Activated CD4-positive, alpha-beta T cell treated with anti-CD3 and anti-CD28 coated beads for 24 hours (primary cell): ENCODE measurements around the gene RP9.
"Not testable (repeated sequence)": the region's sequence is repeated elsewhere in the genome, so short reads cannot be mapped to it uniquely, and the experiment has no call there.

Experiments used
- DNase-seq, 2 donors: peaks; one replicate each; pipeline ENCODE4 v3.0.0-alpha.2; 2020; ENCODE audit warnings: low read depth in 2 of 2

RP9 gene

GRCh38 chr7:33101906-33102305 lies 7.3 kb downstream of the RP9 start:
- DNase-seq: no peak

GRCh38 chr7:33100770-33101169 lies 8.4 kb downstream of the RP9 start:
- DNase-seq: no peak

DNA sequence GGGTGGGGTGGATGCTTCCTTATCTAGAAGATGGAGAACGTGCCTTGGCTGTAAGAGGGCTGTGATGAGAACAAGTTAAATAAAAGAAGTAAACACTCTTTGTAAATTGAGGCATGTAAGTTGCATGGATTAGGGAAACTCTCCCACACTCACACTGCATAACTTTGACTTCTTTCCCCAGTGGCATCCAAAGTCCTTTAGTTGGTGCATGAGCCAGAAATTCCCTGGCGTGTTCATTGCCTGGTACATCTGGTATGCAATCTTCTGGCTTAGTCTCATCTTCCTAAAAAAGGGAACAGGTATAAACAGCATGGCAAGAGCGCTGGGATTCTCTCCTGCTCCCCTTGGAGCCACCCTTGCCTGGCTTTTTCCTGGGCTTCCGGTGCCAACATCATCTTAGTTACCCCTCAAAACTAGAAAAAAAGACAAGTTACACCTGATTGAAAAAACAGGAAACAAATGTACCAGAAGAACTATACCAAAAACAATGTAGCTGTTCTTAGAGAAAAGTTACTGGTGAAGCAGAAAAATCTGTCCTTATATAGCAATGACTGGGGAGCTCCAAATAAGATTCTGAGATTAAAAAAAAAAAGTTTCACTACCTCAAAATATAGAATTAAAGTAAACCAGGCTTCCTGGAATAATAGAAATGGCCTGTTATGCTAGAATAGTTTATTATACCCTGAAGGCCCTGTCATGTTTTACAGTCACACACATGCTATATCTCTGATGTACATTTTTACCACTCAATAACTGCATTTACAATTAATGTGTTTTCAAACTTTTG lies 9.9 kb downstream of the RP9 start:
- no peak for DNase-seq

- DNase-seq: not testable (repeated sequence)
Observed at GRCh38 chr7:33094745-33095275, 14.4 kb downstream of the RP9 start.

DNA sequence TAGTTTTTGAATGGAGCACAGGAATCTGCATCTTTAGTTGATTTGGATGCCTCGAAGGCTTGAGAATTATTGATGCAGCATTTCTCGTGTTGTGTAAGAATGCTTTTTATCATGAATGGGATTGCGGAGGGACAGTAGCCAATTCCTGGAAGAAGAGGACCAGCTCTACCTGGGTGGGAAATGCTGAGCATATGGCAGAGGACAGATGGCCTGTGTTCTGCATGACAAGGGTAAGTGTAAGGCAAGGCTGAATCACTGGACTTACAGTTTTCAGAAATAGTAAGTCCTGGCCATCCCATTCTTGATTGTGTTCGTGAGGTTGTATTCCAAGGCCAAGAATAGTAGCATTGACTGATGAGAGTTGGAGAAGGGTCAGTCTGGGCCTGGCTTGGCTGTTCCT lies 15.9 kb downstream of the RP9 start:
- no peak for DNase-seq

DNA sequence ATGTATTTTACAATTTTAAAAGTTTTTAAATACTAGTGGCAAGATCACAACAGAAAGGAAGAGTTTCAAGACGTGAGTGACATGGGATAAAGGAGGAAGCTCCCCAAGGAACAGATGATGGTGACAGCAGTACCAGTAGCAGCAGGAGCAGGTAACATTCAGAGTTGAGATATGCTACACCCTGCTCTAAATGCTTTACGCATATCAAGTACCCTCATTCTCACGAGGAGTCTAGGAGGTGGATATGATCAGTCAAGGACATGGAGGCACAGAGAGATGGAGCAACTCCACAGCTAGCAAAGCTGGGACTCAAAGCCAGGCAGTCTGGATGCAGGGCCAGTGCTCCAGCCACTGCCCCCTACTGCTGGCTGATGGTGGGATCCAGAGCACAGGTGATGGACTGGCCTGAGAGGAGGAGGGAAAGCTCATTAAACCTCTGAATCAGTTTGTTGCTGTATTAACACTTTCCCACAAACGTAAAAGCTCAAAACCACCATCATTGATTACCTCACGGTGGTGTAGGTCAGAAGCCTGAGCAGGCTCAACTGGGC lies 17.5 kb downstream of the RP9 start:
- no peak for DNase-seq

- no peak for DNase-seq
Observed at GRCh38 chr7:33091111-33091531, 18.1 kb downstream of the RP9 start.

GRCh38 chr7:33089142-33089541 lies 20.1 kb downstream of the RP9 start:
- DNase-seq: no peak

GRCh38 chr7:33087858-33088257 lies 21.3 kb downstream of the RP9 start:
- DNase-seq: no peak

DNA sequence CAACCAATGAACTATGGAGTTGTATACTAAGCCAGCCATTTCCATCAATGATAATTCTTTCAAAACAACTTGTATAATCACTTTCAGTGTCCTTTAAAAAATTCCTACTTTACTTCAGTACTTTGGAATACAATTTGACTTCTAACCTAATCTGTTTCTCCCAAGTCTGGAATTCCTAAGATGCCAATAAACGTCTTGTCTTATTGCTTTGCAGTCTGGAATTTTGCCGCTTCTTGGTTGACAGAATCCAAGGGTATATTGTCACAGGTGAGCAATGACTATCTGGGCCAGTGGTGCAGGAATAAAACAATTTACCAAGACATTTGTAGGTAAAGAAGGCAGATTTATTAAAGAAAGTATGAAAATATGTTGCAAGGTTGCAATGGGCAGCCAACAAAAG lies 21.8 kb downstream of the RP9 start:
- no peak for DNase-seq

GRCh38 chr7:33079763-33080690 lies 29.2 kb downstream of the RP9 start:
- DNase-seq: no peak

- DNase-seq: no peak
Observed at GRCh38 chr7:33079096-33079495, 30.1 kb downstream of the RP9 start.

DNA sequence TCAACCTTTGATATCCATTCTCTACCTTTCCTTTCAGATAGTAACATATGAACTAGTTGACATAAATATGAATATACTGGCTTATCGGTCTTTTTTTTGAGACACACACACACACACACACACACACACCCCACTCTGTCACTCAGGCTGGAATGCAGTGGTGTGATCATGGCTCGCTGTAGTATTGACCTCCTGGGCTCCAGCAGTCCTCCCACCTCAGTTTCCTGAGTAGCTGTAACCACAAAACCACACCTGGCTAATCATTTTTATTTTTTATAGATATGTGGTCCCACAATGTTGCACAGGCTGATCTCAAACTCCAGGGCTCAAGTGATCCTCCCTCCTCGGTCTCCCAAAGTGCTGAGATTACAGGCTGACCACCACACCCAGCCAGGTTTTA lies 32.5 kb downstream of the RP9 start:
- no peak for DNase-seq

DNA sequence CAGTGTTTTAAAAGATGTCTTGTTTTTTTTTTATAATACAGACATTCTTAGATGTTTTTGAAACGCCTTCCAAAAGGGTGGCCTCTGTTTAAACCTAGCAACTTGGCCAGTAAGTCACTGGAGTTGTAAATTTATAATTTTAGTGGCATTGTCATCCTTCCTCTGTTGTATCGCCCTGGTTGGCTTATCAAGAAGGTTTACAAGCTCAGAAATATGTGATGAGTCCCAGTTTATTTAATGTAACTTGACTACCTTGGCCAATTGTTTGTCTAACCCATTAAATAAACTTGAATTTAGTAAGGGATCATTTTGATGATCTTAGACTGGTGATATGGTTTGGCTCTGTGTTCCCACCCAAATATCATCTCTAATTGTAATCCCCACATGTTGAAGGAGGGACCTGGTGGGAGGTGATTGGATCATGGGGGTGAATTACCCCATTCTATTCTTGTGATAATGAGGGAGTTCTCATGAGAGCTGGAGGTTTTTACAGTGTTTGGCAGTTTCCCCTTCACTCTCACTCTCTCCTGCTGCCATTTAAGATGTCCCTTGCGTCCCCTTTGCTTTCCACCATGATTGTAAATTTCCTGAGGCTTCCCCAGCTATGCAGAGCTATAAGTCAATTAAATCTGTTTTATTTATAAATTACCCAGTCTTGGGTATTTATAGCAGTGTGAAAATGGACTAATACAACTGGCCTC lies 33.2 kb downstream of the RP9 start:
- DNase-seq: no peak

DNA sequence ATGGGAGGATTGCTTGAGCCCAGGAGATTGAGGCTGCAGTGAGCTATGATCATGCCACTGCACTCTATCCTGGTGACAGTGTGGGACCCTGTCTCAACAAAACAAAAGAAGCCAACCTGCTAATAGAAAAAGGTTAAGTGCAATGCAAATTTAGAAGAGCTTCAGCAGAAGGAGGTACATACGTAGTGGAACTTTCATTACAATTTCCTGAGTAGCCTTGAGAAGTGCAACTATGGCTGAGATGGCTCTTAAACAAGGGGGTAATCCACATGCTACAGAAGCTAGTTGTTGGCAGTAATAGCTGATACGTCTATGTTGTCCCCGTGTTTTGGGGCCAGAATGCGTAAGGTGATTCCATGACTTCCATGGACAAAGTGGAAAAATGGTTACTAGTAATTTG lies 36.0 kb downstream of the RP9 start:
- no peak for DNase-seq

GRCh38 chr7:33072471-33072870 lies 36.7 kb downstream of the RP9 start:
- DNase-seq: no peak

DNA sequence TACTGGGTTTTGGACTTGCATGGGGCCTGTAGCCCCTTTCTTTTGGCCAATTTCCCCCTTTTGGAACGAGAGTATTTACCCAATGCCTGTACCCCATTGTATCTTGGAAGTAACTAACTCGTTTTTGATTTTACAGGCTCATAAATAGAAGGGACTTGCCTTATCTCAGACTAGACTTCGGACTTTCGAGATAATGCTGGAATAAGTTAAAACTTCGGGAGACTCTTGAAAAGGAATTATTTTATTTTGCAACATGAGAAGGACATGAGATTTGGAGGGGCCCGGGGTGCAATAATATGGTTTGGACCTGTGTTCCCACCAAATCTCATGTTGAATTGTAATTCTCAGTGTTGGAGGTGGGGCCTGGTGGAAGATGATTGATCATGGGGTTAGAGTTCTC lies 38.4 kb downstream of the RP9 start:
- no peak for DNase-seq

DNA sequence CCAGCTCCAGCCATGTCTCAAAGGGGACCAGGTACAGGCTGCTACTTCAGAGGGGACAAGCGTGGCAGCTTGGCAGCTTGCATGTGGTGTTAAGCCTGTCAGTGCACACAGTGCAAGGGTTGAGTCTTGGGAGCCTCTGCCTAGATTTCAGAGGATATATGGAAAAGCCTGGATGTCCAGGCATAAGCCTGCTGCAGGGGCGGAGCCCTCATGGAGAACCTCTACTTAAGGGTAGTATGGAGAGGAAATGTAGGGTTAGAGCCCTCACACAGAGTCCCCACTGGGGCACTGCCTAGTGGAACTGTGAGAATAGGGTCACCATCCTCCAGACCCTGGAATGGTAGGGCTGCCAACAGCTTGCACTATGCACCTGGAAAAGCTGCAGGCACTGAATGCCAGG lies 38.9 kb downstream of the RP9 start:
- no peak for DNase-seq

DNA sequence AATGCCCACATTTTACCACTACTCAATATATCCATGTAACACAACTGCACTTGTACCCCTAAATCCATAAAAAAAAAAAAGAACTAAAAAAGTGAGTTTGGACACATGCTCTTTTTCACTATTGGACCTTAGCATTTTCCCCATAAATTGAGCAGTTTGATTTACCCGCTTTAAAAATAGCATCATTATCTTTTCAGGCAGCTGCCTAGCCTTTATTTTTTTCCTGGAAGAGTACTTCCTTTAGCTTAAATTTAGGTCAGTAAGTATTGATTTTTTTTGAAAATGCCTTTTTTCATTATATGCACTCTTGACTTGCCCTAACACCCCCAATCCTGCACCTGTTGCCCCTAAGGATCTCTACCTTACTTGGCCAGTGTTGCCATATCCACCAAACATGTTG lies 41.3 kb downstream of the RP9 start:
- no peak for DNase-seq

GRCh38 chr7:33066771-33067170 lies 42.4 kb downstream of the RP9 start:
- DNase-seq: no peak

DNA sequence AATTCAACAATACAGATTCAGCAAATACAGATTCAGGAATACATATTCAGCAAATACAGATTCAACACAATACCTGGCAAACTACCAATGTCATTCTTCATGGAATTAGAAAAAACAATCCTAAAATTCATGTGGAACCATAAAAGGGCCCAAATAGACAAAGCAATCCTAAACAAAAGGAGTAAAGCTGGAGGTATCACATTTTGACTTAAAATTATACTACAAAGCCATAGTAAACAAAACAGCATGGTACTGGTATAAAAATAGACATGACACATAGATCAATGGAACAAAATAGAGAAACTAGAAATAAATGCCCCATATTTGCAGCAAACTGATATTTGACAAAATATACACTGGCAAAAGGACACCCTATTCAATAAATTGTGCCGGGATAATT lies 43.2 kb downstream of the RP9 start:
- no peak for DNase-seq
